Measurements from ENCODE around the gene CRIP2.

DNA sequence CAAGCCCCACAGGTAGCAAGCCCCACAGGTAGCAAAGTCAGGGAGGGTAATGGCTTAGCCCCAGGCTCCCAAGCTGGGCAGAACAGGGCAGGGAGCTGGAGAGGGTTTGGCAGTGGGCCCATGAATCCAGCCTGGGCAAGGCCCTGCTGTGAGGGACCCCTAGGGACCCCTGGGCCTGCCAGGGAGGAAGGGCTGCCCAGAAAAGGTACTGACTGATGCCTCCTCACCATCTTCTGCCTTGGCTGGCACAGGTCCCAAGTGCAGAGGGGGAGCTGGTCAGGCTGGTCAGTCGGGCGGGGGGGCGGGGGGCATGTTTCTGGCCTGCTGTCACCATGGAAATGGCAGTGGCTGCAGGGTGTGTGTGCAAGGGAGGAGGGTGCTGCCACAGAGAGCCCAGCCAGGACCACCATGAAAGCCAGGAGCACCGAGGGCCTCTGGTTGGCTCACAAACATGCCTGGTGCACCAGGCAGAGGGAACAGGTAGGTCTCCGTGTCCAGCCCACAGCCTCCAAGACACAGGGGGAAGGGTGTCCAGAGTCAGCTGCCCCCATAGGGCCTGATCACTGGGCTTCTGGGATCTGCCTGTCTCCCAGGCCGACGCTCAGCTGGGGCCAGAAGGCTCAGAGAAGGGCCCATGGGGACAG lies 1.5 kb upstream of the CRIP2 start:
- TF ChIP-seq, protein P1, sequence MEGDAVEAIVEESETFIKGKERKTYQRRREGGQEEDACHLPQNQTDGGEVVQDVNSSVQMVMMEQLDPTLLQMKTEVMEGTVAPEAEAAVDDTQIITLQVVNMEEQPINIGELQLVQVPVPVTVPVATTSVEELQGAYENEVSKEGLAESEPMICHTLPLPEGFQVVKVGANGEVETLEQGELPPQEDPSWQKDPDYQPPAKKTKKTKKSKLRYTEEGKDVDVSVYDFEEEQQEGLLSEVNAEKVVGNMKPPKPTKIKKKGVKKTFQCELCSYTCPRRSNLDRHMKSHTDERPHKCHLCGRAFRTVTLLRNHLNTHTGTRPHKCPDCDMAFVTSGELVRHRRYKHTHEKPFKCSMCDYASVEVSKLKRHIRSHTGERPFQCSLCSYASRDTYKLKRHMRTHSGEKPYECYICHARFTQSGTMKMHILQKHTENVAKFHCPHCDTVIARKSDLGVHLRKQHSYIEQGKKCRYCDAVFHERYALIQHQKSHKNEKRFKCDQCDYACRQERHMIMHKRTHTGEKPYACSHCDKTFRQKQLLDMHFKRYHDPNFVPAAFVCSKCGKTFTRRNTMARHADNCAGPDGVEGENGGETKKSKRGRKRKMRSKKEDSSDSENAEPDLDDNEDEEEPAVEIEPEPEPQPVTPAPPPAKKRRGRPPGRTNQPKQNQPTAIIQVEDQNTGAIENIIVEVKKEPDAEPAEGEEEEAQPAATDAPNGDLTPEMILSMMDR (IDR thresholded peaks at IDR 0.05) = no peak
- TF ChIP-seq POLR2A (IDR thresholded peaks at IDR 0.05) = no peak
